ENCODE data around the gene PLEK.
A peak's percentile ranks its signal among the peaks of the same experiment; 100 is the strongest.

The PLEK gene

GRCh38 chr2:68351997-68352396 lies 13.1 kb upstream of the PLEK start:
- TF ChIP-seq, protein P1, sequence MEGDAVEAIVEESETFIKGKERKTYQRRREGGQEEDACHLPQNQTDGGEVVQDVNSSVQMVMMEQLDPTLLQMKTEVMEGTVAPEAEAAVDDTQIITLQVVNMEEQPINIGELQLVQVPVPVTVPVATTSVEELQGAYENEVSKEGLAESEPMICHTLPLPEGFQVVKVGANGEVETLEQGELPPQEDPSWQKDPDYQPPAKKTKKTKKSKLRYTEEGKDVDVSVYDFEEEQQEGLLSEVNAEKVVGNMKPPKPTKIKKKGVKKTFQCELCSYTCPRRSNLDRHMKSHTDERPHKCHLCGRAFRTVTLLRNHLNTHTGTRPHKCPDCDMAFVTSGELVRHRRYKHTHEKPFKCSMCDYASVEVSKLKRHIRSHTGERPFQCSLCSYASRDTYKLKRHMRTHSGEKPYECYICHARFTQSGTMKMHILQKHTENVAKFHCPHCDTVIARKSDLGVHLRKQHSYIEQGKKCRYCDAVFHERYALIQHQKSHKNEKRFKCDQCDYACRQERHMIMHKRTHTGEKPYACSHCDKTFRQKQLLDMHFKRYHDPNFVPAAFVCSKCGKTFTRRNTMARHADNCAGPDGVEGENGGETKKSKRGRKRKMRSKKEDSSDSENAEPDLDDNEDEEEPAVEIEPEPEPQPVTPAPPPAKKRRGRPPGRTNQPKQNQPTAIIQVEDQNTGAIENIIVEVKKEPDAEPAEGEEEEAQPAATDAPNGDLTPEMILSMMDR (IDR thresholded peaks at IDR 0.05; ENCODE audit: low read depth, low read length, missing control alignments) = no peak

DNA sequence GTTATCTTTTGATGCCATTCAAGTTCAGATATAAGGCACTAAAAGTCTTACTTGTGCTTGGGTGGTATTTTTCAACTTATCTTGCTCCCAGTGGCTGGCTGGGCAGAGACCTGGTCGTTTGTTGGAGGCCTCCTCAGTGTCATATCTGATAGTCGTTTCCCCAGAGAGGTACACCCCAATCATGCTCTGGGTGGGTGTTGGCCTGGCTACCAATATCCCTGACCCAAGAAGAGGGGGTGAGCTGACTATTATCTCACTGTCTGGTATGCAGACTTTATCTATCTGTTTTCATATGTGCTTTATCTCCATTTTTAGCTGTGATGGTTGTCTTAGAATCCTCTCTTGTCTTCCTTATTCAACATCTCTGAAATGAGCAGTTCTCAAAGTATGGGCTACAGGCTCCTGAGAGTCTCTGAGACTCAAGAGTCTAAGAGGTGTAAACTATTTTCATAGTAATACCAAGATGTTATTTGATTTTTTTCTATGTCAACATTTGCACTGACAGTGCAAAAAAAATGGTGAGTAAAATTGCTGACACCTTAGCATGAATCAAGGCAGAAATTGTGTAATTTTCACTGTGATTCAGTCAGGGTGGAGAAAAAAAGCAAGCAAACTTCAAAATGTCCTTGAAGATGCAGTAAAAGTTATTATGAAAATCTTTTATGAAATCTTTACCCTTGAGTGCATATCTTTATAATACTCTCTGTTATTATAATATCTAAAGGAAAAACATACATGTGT lies 12.3 kb upstream of the PLEK start:
- H3K4me3 ChIP-seq (replicated peaks; ENCODE audit: low read depth, low read length) = no peak overlapping the region
- TF ChIP-seq, protein P1 (IDR thresholded peaks at IDR 0.05; ENCODE audit: low read depth, low read length, missing control alignments) = no peak
- no peak for DNase-seq (ENCODE audit: extremely low read depth, low read depth)

More at GRCh38 chr2:68351997-68352396, 13.1 kb upstream of the PLEK start:
- H3K4me3 ChIP-seq (replicated peaks; ENCODE audit: low read depth, low read length) = no peak overlapping the region
- DNase-seq (ENCODE audit: extremely low read depth, low read depth) = no peak

GRCh38 chr2:68356599-68357239 lies 8.4 kb upstream of the PLEK start:
- DNase-seq (ENCODE audit: extremely low read depth, low read depth) = no peak
- TF ChIP-seq, protein P1 (IDR thresholded peaks at IDR 0.05; ENCODE audit: low read depth, low read length, missing control alignments) = no peak
- H3K4me3 ChIP-seq (replicated peaks; ENCODE audit: low read depth, low read length) = no peak overlapping the region

- H3K4me3 ChIP-seq (replicated peaks; ENCODE audit: low read depth, low read length) = no peak overlapping the region
- TF ChIP-seq, protein P1 (IDR thresholded peaks at IDR 0.05; ENCODE audit: low read depth, low read length, missing control alignments) = peak; percentile 71
- peak; percentile 32 for DNase-seq (ENCODE audit: extremely low read depth, low read depth)
Measured at GRCh38 chr2:68357605-68358337, 7.3 kb upstream of the PLEK start.

DNA sequence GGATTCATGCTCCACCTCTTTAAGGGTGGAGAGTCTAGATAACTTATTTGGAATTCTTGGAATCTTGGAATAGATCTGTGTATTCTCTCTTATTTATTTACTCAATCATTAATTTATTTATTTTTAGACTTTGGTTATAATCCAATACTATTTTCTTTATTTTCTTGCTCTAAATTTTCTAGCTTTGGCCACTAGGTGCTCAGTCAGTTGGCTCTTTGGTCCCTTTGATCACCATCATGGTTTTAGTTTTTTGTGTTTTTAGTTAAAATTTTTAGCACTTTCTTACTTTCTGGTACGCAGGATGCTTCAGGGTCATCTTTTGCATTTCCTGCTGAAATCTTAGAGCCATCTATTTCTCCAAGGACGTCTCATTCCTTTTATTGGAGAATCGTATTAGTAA lies 5.2 kb upstream of the PLEK start:
- H3K4me3 ChIP-seq (replicated peaks; ENCODE audit: low read depth, low read length) = no peak overlapping the region
- TF ChIP-seq, protein P1 (IDR thresholded peaks at IDR 0.05; ENCODE audit: low read depth, low read length, missing control alignments) = peak; percentile 7
- DNase-seq (ENCODE audit: extremely low read depth, low read depth) = no peak

DNA sequence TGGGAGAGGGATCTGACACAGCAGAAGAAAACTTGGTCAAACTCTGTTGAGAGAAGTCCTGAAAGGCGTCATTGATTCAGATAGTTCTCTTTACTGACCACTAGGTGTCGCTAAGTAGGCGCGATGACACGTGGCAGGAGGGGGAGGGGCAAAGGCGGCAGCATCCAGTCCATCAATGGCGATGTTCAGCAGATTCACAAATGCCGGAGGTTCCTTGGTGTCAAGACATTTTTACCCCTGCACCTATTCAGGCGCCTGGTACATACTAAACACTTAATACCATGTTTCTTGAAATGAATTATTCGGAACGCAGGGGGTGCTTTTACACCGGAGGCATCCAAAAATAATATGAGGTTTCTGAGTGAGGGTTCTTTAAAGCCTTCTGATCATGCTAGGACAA lies 3.0 kb upstream of the PLEK start:
- H3K4me3 ChIP-seq (replicated peaks; ENCODE audit: low read depth, low read length) = no peak overlapping the region
- TF ChIP-seq, protein P1 (IDR thresholded peaks at IDR 0.05; ENCODE audit: low read depth, low read length, missing control alignments) = peak; percentile 74
- DNase-seq (ENCODE audit: extremely low read depth, low read depth) = peak; percentile 27
